OCI-LY7 (cell line): ENCODE results near the gene SLC38A3.

Experiments
- CTCF ChIP-seq: fragments of 200-600 bp; sonication (generic); conservative IDR thresholded peaks from 2 replicates; pipeline ENCODE4 v1.5.1; 2014; ENCODE audit warnings: mild to moderate bottlenecking, antibody characterized with exemption, low read length, moderate library complexity, mixed read lengths
- EZH2phosphoT487 ChIP-seq: fragments of 200-600 bp; sonication (generic); IDR thresholded peaks from 2 replicates; pipeline ENCODE4 v1.6.1; 2018; ENCODE audit warnings: low read depth, borderline replicate concordance, mild to moderate bottlenecking, mixed run types, antibody characterized with exemption, low read length, moderate library complexity, mixed read lengths

- TF ChIP-seq CTCF (no peak), EZH2phosphoT487 (no peak)
These were observed 65.6 kb downstream of the SLC38A3 start for GRCh38 chr3:50270422-50271224.
